SIG-M5 treated with dmso at 0.1 percent for 504 hours (cell line): ENCODE data around the gene CCDC190.
"Not testable (repeated sequence)": the region's sequence is repeated elsewhere in the genome, so short reads cannot be mapped to it uniquely, and the experiment has no call there.

Experiments used
- DNase-seq: peaks from one replicate; lab custom pipeline; 2025; ENCODE audit not compliant: unreplicated experiment; lab: John Stamatoyannopoulos, UW

CCDC190 gene

GRCh38 chr1:162861101-162861500 lies at the start of gene CCDC190:
CCDC190 (minus strand) TSS chr1:162861175; CDS start chr1:162859646, 1,529 bp downstream.
- no peak for DNase-seq

GRCh38 chr1:162910161-162910560 lies 49.2 kb upstream of the CCDC190 start:
- DNase-seq, result no peak

- no peak for DNase-seq
Observed at GRCh38 chr1:162908780-162909179, 47.8 kb upstream of the CCDC190 start.

GRCh38 chr1:162908236-162908635 lies 47.3 kb upstream of the CCDC190 start:
- no peak for DNase-seq

GRCh38 chr1:162906485-162906884 lies 45.5 kb upstream of the CCDC190 start:
- no peak for DNase-seq

- DNase-seq, result no peak
Observed at GRCh38 chr1:162905174-162906158, 44.5 kb upstream of the CCDC190 start.

- DNase-seq, result no peak
Observed at GRCh38 chr1:162904579-162904978, 43.6 kb upstream of the CCDC190 start.

- DNase-seq, result no peak
Observed at GRCh38 chr1:162904023-162904422, 43.0 kb upstream of the CCDC190 start.

GRCh38 chr1:162903246-162903645 lies 42.3 kb upstream of the CCDC190 start:
- DNase-seq, result no peak

GRCh38 chr1:162902416-162902815 lies 41.4 kb upstream of the CCDC190 start:
- DNase-seq, result peak; percentile 32

GRCh38 chr1:162901243-162901642 lies 40.3 kb upstream of the CCDC190 start:
- DNase-seq, result no peak

GRCh38 chr1:162899422-162900146 lies 38.6 kb upstream of the CCDC190 start:
- no peak for DNase-seq

GRCh38 chr1:162893612-162893908 lies 32.6 kb upstream of the CCDC190 start:
- no peak for DNase-seq

GRCh38 chr1:162892906-162893611 lies 32.1 kb upstream of the CCDC190 start:
- peak; percentile 87 for DNase-seq

GRCh38 chr1:162889989-162890388 lies 29.0 kb upstream of the CCDC190 start:
- no peak for DNase-seq

- DNase-seq, result no peak
Observed at GRCh38 chr1:162886705-162887104, 25.7 kb upstream of the CCDC190 start.

- no peak for DNase-seq
Observed at GRCh38 chr1:162885265-162885664, 24.3 kb upstream of the CCDC190 start.

GRCh38 chr1:162884831-162885230 lies 23.9 kb upstream of the CCDC190 start:
- DNase-seq, result no peak

- DNase-seq, result no peak
Observed at GRCh38 chr1:162882248-162882674, 21.3 kb upstream of the CCDC190 start.

GRCh38 chr1:162881590-162881989 lies 20.6 kb upstream of the CCDC190 start:
- no peak for DNase-seq

GRCh38 chr1:162880617-162881016 lies 19.6 kb upstream of the CCDC190 start:
- not testable (repeated sequence) for DNase-seq
